ENCODE data around the gene PLCB4.

DNA sequence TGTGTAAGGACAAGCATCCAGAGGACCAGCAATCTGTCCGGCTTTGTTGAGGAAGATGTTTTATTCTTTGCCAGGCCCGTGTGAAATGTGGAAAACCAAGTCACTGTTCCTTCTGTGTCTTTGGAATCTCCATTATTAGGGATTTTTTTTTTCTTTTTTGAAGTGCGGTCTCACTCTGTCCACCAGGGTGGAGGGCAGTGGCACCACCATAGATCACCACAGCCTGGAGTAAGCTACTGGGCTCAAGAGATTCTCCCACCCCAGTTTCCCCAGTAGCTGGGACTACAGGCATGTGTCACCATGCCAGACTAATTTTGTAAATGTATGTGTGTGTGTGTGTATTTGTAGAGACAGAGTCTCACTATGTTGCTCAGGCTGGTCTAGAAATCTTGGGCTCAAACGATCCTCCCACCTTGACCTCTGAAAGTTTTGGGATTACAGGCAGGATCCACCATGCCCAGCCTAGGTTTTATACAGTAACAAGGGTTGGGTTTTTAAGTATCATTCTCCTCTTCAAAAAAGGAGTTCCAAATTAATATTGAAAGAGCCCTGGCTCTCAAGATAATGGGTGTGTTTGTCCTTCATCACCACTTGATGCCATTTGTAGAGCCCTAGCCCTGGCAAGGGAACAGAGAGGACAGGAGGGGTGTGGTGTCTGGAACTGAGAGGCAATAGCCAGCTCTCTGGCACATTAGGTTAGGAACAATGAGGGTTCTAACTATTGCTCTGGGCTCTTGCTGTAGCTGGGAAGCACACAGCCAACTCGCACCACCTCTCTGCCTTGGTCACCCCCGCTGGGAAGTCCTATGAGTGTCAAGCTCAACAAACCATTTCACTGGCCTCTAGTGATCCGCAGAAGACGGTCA, 448.6 kb downstream of the PLCB4 start:
- peak in 1 of 2 experiments; percentile 38; a peak in 2 of 4 replicates for TF ChIP-seq CTCF (conservative IDR thresholded peaks at IDR 0.05; ENCODE audit: low read depth in 2 of 2)
- TF ChIP-seq, protein P1, sequence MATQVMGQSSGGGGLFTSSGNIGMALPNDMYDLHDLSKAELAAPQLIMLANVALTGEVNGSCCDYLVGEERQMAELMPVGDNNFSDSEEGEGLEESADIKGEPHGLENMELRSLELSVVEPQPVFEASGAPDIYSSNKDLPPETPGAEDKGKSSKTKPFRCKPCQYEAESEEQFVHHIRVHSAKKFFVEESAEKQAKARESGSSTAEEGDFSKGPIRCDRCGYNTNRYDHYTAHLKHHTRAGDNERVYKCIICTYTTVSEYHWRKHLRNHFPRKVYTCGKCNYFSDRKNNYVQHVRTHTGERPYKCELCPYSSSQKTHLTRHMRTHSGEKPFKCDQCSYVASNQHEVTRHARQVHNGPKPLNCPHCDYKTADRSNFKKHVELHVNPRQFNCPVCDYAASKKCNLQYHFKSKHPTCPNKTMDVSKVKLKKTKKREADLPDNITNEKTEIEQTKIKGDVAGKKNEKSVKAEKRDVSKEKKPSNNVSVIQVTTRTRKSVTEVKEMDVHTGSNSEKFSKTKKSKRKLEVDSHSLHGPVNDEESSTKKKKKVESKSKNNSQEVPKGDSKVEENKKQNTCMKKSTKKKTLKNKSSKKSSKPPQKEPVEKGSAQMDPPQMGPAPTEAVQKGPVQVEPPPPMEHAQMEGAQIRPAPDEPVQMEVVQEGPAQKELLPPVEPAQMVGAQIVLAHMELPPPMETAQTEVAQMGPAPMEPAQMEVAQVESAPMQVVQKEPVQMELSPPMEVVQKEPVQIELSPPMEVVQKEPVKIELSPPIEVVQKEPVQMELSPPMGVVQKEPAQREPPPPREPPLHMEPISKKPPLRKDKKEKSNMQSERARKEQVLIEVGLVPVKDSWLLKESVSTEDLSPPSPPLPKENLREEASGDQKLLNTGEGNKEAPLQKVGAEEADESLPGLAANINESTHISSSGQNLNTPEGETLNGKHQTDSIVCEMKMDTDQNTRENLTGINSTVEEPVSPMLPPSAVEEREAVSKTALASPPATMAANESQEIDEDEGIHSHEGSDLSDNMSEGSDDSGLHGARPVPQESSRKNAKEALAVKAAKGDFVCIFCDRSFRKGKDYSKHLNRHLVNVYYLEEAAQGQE (IDR thresholded peaks at IDR 0.05; ENCODE audit: unreplicated experiment), result no peak
- TF ChIP-seq EZH2 (IDR thresholded peaks at IDR 0.05; ENCODE audit: low read depth, unreplicated experiment), result peak; percentile 44
- no peak for TF ChIP-seq EZH2phosphoT487 (IDR thresholded peaks at IDR 0.05; ENCODE audit: unreplicated experiment)
- no peak for TF ChIP-seq POLR2AphosphoS5 (IDR thresholded peaks at IDR 0.05; ENCODE audit: low read depth)
- TF ChIP-seq ZNF114 (CRISPR knock-in tag; IDR thresholded peaks at IDR 0.05), result no peak
- TF ChIP-seq, protein P2, sequence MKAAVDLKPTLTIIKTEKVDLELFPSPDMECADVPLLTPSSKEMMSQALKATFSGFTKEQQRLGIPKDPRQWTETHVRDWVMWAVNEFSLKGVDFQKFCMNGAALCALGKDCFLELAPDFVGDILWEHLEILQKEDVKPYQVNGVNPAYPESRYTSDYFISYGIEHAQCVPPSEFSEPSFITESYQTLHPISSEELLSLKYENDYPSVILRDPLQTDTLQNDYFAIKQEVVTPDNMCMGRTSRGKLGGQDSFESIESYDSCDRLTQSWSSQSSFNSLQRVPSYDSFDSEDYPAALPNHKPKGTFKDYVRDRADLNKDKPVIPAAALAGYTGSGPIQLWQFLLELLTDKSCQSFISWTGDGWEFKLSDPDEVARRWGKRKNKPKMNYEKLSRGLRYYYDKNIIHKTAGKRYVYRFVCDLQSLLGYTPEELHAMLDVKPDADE (IDR thresholded peaks at IDR 0.05), result no peak
- TF ChIP-seq CREB1 (CRISPR knock-in tag; IDR thresholded peaks at IDR 0.05; ENCODE audit: low read depth), result no peak
- TF ChIP-seq STAT1 (IDR thresholded peaks at IDR 0.05; ENCODE audit: unreplicated experiment), result no peak
- no peak for TF ChIP-seq ZNF462 (CRISPR knock-in tag; IDR thresholded peaks at IDR 0.05)

Measured in GM23338 (cell line).